Measurements from ENCODE around the gene CD151.

Gene CD151

DNA sequence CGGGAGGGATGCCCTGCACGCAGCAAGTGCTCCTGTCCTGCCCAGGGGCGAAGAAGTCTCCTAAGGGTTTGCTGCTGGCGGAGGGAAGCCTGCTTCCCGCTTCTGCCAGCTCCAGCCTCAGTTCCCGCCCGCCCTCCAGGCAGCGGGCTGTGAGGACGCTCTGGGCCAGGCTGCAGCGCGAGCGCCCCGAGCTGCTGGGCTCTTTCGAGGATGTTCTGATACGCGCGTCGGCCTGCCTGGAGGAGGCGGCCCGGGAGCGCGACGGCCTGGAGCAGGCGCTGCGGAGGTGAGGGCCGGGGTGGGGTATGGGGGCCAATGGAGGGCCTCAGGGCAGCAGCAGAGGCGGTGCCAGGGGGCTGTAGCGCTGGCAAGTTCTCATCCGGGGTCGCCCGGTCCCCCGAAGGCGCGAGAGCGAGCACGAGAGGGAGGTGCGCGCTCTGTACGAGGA lies 2.9 kb upstream of the CD151 start:
- no peak for DNase-seq

DNA sequence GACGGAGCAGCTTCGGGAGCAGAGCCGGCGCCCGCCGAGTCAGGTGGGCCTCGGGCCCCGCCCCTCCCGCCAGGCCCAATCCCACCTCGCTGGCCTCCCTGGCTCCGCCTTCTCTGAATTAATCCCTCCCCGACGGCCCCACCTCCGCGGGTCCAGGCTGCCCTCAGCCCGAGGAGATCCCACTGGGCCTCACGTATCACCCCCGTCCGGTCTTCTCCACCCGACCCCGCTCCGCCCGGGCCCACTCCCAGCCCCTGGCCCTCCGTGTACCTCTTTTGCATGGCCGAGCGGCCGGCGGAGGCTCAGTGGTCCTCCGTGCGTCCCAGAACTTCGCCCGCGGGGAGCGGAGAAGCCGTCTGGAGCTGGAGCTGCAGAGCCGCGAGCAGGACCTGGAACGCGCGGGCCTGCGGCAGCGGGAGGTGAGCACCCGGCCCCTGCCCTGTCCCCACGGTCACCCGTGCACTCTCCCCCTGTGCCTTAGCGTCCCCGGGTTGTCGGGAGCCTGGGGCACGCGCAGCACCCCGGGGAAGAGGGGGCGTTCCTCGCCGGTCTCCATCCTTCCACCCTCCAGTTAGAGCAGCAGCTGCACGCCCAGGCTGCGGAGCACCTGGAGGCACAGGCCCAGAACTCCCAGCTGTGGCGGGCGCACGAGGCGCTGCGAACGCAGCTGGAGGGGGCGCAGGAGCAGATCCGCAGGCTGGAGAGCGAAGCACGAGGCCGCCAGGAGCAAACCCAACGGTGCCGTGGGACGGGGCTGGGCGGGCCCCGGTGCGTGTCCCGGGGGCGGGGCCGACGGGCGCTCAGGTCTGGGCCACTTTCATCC lies 2.2 kb upstream of the CD151 start:
- DNase-seq = peak; percentile 85

DNA sequence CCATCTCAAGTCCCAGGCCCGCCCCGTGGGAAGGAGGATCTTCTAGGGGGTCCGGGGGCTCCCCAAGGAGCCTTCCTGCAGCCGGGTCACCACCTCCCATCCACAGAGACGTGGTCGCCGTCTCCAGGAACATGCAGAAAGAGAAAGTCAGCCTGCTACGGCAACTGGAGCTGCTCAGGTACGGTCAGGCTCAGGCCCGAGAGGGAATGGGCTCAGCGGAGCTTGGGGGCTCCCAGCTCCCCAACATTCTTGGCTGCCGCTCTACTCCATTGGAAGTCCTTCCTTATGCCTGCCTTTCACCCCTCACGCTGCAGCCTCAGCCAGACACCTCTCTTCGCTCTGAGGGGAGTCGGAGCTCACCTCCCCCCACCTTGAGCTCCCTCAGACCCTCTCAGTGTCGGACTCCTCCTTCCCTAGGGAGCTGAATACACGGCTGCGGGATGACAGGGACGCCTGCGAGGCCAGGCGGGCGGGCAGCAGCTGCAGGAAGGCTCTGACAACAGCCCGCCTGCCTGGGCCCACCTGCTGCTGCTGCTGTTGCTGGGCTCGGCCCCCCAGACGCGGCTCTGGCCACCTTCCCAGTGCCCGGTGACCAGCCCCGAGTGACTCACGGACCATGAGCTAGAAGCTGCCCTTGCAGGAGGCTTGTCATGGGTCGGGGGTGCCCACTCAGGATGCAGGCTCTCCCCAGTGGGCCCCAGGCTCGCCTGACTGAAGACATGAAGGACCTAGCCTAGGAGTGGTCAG lies 1.5 kb upstream of the CD151 start:
- no peak for DNase-seq

DNA sequence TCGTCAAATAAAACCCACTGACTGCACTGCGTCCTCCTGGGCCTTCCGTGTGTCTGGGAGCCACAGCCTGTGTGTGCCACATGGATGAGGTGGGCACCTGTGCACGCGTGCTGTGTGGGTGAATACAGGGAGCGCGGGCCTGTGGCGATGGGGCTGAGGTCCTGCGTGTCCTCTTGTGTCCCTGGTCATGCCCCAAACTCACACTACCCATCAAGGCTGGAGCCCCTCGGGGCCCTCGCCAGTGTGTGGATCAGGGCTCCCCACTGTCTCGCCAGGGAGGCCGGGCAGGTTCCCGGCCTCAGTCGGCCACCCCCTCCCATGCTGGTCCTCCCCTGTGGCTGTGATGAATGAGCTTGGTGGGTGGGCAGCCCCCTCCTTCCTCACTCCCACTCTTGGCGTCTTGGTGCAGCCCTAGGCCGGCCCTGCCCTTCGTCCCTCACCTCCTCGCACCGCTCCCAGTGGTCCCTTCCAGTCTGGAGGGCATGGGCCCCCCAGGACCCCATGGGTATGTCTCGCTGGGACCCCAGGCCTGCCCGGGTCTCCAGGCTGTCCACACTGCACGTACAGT lies 707 bp upstream of the CD151 start:
- no peak for DNase-seq

DNA sequence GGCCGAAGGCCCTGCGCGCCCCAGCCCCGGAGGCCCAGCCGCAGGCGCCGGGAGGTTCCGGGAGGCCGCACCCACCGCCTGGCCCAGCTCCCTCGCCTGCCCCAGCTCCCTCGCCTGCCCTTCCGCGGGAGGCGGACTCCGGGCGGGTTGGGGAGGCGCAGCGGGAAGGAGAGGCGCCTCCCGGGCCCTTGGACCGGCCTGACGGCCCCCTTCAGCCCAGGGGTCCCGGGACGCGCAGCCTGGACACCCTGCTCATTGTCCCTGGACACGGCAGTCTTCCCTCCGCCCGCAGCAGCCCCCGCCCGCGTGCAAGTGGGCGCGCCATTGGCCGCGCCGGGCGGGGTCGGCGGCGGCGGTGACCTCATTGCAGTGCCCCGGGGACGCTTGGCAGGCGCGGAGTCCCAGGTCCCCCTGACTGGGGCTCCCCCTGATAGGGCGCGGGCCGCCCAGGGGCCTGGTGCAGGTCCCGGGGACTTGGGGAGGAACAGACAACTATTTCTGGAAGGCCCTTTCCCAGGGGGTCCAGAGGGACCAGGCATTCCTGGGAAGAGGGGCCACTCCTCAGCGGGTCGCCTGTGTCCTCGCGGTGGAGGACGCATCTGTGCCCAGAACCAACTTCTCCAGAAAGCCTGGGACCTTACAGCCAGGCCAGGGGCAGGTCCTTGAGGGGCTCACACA lies 501 bp downstream of the CD151 start:
- peak; percentile 79 for DNase-seq

DNA sequence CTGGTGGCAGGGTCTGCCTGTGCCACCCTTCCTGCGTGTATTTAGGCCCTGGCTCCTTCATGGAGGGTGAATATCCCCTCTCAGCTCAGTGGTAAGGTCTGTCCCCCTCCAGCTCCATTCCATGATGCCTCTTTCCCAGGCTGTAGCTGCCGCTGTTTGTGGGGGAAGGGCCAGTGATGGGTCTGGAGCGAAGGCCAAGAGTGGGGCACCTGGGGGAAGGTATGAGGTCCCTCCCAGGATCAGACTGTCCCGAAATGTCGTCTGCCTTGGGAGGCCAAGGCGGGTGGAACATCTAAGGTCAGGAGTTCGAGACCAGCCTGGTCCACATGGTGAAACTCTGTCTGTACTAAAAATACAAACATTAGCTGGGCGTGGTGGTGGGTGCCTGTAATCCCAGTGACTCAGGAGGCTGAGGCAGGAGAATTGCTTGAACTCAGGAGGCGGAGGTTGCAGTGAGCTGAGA lies 1.1 kb downstream of the CD151 start:
- no peak for DNase-seq

DNA sequence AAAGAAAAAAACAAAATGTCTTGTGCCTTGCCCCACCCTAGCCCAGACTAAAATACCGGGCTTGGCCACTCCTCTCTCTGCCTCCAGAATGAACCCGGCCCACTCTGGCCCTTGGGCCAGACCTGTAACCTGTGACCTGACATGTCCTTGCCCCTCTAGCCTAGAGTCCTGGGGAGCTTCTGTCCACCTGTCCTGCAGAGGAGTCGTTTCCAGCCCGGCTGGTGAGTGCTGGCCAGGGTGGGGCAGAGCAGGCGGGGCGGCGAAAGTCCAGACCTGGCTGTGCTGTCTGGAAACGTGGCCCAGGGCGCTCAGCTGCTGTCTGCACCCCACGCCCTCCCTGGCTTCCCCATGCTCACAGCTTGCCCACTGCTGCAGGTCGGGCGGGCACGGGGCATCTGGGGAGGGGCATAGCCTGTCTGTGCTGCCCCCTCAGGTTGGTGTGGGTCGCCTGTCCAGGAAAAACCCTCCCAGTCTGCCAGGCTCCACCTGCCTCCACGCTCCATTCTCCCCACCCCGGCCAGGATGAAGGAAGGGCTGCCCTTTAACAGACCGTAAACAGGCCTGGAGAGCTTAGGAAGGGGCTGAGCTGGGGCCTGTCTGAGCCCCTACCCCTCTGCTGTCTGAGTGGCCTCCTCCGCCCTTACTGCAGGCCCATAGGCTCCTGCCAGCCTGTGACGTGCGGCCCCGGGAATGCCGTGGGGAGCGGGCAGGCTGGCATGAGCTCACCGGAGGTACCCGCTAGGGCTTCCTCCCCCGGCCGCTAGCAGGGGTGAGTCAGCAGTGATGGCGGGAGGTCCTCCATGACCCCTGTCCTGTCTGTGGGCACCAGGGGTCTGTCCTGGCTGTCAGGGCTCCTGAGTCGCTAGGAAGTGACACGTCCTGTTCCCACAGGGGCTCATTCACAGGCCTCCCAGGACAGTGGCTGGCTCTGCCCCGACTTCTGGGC lies 1.9 kb downstream of the CD151 start:
- DNase-seq = peak; percentile 64

DNA sequence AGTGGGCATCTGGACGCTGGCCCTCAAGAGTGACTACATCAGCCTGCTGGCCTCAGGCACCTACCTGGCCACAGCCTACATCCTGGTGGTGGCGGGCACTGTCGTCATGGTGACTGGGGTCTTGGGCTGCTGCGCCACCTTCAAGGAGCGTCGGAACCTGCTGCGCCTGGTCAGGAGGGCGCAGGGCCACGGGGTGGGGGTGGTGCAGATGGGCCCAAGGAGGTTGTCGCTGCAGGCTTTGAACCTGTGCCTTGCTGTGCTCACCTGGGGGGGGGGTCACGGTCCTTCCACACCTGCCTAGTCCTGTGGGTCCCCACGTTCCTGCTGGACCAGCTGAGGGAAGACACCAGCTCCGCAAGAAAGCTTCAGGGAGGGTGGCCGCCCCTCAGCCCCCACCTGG lies 3.5 kb downstream of the CD151 start:
- DNase-seq = no peak

DNA sequence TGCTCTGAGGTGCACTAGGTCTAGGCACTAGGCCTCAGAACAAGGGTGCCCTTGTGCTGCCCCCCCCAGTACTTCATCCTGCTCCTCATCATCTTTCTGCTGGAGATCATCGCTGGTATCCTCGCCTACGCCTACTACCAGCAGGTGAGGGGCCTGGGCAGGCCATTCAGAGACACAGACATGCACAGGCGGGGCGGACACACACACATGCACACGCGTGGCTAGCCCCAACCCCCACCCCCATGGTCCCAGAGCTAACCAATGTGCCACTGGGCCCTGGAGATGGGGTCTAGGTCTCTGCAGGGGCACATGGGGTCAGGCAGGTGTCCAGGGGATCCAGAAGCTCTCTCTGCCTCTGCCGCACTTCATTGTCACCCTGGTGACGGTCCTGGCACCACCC lies 3.9 kb downstream of the CD151 start:
- DNase-seq = no peak

DNA sequence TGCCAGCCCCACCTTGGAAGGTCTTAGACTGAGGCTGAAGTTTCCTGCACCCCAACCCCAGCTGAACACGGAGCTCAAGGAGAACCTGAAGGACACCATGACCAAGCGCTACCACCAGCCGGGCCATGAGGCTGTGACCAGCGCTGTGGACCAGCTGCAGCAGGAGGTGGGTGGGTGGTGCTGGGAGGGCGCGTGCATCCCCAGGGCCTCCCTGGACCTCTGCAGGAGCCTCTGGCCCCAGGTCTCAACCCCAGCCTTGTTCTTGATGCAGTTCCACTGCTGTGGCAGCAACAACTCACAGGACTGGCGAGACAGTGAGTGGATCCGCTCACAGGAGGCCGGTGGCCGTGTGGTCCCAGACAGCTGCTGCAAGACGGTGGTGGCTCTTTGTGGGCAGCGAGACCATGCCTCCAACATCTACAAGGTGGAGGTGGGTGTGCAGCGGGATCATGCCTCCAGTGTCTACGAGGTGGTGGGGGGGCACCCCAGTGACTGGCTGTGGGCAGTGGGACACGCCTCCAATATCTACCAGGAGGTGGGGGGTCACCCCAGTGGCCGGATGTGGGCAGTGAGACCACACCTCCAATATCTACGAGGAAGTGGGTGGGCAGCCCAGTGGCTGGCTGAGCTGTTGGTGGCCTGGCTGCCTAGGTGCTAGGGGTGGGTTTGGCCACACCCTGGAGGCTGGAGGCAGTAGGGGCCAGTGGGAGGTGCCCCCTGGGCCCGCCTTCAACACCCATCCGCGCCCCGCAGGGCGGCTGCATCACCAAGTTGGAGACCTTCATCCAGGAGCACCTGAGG lies 4.6 kb downstream of the CD151 start:
- no peak for DNase-seq

DNA sequence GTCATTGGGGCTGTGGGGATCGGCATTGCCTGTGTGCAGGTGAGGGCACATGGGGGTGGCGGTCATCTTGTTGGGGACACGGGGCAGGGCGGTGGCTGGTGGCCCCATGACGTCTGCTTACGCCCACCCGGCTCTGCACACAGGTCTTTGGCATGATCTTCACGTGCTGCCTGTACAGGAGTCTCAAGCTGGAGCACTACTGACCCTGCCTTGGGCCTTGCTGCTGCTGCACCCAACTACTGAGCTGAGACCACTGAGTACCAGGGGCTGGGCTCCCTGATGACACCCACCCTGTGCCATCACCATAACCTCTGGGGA lies 5.2 kb downstream of the CD151 start:
- no peak for DNase-seq

DNA sequence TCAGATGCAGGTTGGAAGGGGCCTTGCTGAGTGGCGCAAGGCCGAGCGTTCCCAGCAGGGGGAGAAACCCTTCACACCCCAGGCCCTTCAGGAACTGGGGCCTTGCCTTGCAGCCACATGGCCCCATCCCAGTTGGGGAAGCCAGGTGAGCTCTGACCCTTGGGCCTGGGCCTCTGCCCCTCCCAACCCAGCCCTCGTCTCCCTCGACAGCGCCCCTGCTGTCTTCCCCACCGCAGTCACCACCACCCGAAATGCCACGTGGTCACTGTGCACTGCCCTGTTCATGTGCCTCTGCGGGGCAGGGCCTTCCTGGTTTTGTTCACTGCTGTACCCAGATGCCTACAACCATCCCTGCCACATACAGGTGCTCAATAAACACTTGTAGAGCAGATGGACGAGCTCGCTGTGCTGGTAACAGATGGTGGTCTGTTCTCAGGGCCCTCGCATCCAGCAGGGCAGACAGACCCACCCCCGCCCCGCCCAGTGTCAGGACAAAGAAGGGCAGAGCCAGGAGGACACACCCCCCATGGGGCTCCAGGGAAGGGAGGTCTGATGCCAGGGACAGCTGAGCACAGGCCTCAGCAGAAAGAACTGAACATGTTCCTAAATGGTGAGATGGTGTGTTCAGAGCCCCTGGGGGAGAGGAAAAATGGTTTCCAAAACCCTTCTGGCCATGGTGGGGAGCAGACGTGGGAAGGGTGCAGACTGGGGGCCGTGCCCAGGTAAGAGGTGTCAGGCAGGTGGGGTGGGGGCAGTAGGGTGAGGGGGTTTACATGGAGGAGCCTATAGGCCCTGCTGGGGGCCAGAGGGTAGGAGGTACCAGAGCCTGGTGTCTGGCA lies 5.9 kb downstream of the CD151 start:
- DNase-seq = no peak

DNA sequence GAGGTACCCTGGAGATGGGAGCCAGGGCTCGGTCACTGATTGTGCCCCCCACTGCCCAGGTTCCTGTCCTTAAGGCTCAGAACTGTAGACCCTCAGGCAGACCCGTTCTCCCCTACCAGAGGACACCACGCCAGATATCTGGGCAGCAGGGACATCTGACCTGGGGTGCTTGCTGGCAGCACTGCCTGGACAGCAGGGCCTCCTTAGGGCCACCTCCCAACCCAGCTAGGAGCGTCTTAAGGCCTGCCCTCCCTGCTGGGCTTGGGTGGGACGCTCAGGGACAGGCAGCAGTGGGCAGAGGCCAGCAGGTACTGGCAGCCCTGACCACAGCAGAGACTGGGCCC lies 6.5 kb downstream of the CD151 start:
- no peak for DNase-seq

DNA sequence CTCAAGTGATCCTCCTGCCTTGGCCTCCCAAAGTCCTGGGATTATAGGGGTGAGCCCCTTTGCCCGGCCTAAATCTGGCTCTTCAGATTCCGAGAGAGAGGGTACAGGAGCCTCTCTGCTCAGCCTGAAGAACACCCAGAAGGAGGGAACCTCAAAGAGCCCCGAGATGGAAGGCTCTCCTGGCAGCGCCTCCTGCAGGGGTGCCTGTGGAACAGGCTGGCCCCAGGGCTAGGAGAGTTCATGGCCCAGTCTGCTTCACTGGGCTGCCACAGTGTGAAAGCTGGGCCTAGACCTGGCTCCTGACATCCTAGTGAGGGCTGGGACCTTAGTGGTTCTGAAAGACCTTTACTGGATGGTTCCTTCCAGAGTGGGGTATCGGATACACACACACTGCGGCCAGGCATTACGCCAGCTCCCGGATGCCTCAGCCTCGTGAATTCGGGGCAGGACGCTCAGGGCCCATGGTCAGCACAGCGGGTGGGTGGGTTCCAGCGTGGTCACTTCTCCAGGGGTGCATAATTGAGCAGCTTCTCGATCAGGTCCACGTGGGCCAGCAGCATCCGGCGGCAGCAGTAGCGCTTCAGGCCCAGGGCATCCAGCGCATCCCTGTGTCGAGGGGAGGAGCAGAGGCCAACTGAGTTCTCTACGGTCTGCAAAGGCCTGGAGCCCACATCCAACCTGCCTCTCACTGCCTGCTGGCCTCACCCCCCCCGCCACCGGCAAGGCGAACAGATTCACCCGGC lies 7.3 kb downstream of the CD151 start:
- no peak for DNase-seq

DNA sequence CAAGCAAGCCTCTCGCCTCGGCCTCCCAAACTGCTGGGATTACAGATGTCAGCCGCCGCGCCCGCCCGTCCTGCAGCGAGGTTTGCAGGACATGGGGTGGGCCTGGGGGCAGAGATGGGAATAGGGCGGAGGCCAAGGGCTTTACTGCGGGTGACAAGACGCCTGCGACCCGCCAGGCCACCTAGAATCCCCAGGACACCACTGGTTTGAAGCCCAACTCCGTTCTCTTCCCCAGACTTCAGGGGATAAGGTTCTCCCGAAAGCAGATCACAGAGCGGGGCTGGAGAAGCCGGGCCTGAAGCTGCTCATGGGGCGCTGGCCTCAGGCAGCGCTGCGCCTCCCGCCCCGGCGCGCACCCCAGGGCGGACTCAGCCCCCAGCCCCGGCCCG lies 9.2 kb downstream of the CD151 start:
- DNase-seq = no peak

DNA sequence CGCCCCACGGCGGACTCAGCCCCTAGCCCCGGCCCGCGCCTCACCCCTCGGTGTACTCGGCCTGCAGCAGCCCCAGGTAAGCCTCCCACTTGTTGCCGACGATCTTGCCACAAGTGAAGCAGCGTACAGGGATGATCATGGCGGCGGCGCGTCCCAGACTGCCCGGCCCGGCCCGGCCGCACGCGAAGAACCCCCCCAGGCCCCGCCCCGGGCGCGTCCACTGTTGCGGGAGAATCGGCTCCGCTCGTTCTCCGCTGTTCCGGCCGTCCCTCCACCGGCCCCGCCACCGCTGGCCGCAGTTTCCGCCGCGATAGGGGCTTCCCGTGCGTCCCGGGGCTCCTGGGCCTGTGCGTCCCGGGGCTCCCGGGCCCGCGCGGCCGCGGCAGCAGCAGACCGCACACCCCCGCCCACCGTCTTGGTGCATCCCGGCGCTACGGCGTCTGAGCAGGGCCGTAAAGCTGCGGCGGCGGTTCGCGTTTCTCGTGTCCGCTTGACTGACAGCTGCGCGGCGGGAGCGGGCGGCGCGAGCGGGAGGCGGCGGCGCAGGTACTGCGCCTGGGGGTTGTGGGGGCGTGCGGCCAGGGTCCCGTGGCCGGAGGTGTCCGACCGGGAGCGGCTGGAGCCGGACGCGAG lies 9.7 kb downstream of the CD151 start, which contains the start of the genes POLR2L and TSPAN4:
Gene POLR2L, minus strand, starts transcription at position 160 of the 633 bp plus-strand sequence. Its CDS starts 21 bp downstream, at position 139.
Gene TSPAN4, plus strand, starts transcription at position 483 of the 633 bp plus-strand sequence. CDS start 7,453 bp downstream, outside the sequence.
- DNase-seq = peak; percentile 95

DNA sequence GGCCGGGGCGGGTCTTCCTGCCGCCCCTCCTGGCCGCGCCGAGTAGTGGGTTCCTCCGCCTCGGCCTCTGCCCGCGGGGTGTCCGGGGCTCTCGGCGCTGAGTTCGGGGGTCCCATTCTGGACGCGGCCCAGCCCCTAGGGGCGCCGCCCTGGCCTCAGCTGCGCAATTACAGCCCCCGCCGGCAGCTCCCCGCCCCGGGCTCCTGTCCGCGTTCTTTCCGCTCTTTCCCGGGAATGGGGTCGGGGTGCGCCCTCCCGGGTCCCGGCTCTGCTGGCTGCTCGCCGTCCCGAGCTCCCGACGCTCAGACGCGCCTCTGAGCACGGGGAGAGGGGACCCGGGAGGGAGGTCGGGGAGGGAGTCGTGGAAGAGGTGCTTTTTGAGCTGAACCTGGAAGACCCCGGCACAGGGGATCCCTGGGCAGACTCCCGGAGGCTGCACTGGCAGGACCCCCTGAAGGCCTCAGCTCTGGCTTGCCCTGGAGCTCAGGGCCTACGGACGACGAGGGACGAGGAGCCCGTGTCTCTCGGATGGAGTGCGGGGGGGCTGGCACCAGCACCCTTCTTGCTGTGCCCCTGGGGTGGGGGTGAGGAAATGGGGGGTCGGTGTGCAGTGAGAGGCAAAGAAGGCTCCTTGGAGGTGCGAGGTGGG lies 10.5 kb downstream of the CD151 start:
- DNase-seq = peak; percentile 68
